Nephron progenitor cell (in vitro differentiated cells): ENCODE data around the gene ATP8B1.
"Not testable (repeated sequence)": the region's sequence is repeated elsewhere in the genome, so short reads cannot be mapped to it uniquely, and the experiment has no call there.

Experiments
- DNase-seq: peaks from one replicate; pipeline ENCODE4 v3.0.0; 2021
- H3K27ac Mint-ChIP-seq: 2 replicates; pipeline ENCODE4 v1.8.0; 2021; ENCODE audit warnings: mild to moderate bottlenecking, moderate library complexity, mixed read lengths
- H3K27me3 Mint-ChIP-seq: 2 replicates; pipeline ENCODE4 v1.8.0; 2021; ENCODE audit warnings: mild to moderate bottlenecking, low read depth, mixed read lengths; ENCODE audit not compliant: poor library complexity
- H3K36me3 Mint-ChIP-seq: 2 replicates; pipeline ENCODE4 v1.8.0; 2021; ENCODE audit warnings: low read depth, mixed read lengths
- H3K4me1 Mint-ChIP-seq: 2 replicates; pipeline ENCODE4 v1.8.0; 2021; ENCODE audit warnings: mixed read lengths
- H3K4me3 Mint-ChIP-seq: 2 replicates; pipeline ENCODE4 v1.8.0; 2021; ENCODE audit warnings: mild to moderate bottlenecking, moderate library complexity, mixed read lengths
- H3K9me3 Mint-ChIP-seq: 2 replicates; pipeline ENCODE4 v1.8.0; 2021; ENCODE audit warnings: mild to moderate bottlenecking, moderate library complexity, mixed read lengths
- TF ChIP-seq, protein P1 (sequence below): fragments of 200-600 bp; sonication (generic); IDR thresholded peaks from 2 replicates; pipeline ENCODE4 v1.5.0; 2021; ENCODE audit warnings: antibody characterized with exemption

Gene ATP8B1

DNA sequence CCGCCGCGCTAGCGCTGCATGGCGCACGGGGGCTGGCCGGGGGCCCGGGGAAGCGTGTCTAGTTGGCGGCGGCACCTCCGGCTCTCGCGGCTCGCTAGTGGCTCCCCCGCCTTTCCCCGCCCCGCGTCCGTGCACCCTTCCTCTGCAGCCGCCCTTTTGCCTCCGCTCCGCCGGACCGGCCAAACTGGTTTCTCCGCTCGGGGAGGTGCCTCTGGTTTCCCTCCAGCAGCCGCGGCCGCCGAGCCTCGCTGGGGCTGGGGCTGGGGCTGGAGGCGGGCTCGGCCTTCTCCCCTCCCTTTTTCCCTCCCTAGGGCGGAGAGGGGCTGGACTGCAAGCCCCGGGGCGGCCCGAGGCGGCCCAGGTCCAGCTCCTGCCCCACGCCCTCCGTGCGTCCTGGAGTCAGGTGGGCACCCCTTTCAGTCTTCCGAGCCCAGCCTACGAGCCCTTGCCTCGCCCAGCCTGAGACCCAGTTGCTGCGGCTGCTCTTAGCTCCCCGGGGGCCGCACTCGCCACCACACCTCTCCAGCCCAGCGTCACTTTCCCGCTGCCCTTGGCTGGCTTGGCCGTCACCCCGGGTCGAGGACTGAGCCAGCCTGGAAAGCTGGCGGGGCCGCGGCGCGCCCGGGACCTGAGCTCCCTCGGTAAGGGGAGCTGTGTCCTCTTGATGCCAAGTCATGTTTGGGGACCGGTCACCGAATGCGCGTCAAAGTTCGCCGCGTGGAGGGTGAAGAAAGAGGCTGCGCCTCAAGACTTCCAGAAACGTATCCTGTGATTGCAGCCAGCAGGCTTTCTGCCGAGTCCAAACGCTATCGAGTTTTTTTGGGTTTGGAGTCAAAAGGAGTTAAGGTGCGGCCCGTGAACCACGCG, at the start of gene ATP8B1:
ATP8B1 (minus strand) TSS at position 213 of the 867 bp plus-strand sequence. CDS start 71,508 bp downstream, outside the sequence.
- H3K36me3 Mint-ChIP-seq, result no peaks in the 10 kb centered on the region
- no peaks in the 10 kb centered on the region for H3K9me3 Mint-ChIP-seq
- DNase-seq, result peak; percentile 74
- no peak within 1 kb of the TSS for H3K27ac Mint-ChIP-seq
- TF ChIP-seq, protein P1, sequence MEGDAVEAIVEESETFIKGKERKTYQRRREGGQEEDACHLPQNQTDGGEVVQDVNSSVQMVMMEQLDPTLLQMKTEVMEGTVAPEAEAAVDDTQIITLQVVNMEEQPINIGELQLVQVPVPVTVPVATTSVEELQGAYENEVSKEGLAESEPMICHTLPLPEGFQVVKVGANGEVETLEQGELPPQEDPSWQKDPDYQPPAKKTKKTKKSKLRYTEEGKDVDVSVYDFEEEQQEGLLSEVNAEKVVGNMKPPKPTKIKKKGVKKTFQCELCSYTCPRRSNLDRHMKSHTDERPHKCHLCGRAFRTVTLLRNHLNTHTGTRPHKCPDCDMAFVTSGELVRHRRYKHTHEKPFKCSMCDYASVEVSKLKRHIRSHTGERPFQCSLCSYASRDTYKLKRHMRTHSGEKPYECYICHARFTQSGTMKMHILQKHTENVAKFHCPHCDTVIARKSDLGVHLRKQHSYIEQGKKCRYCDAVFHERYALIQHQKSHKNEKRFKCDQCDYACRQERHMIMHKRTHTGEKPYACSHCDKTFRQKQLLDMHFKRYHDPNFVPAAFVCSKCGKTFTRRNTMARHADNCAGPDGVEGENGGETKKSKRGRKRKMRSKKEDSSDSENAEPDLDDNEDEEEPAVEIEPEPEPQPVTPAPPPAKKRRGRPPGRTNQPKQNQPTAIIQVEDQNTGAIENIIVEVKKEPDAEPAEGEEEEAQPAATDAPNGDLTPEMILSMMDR, result no peak
- H3K4me3 Mint-ChIP-seq, result peak within 1 kb of the TSS; percentile 79
- peaks cover 21% of the 10 kb centered on the region for H3K4me1 Mint-ChIP-seq
- H3K27me3 Mint-ChIP-seq, result peaks cover 93% of the 10 kb centered on the region

DNA sequence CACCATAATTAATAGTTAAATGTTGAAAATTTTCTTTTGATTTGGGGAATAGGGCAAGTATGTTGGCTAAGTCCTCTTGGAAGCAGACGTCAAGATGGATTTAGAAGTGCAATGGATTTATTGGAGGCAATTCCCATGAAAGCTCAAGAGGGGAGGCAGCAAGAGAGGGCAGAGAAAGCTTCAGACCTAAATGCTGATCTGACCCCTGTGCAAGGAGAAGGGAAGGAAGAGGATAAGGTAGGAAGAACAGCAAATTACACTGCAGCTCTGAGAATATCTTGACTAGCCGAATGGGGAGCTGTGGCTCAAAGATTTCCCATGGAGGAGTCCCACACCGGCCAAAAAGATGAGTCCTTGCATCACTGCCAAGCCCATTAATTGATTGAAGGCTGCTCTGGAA, 46.9 kb upstream of the ATP8B1 start:
- Mint-ChIP-seq H3K27ac (no peak overlapping the region), H3K27me3 (peaks cover 71% of the 10 kb centered on the region), H3K4me3 (no peak overlapping the region), H3K4me1 (no peaks in the 10 kb centered on the region), H3K36me3 (no peaks in the 10 kb centered on the region), H3K9me3 (peaks cover 4% of the 10 kb centered on the region)
- DNase-seq, result no peak
- TF ChIP-seq, protein P1, result no peak

GRCh38 chr18:57848374-57848773, 45.3 kb upstream of the ATP8B1 start:
- H3K4me1 Mint-ChIP-seq, DNase-seq, H3K36me3 Mint-ChIP-seq, H3K27ac Mint-ChIP-seq, H3K4me3 Mint-ChIP-seq, H3K9me3 Mint-ChIP-seq: not testable (repeated sequence)
- H3K27me3 Mint-ChIP-seq, result peaks cover 73% of the 10 kb centered on the region

DNA sequence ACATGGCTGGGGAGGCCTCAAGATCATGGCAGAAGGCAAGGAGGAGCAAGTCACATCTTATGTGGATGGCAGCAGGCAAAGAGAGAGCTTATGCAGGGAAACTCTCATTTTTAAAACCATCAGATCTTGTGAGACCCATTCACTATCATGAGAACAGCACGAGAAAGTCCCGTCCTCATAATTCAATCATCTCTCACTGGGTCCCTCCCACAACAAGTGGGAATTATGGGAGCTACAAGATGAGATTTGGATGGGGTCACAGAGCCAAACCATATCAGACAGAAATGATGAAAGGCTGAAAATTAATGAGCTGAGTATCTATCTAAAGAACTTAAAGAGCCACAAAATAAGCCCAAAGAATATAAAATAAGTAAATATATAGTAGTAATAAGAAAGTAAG, 44.3 kb upstream of the ATP8B1 start:
- H3K9me3 Mint-ChIP-seq, H3K4me3 Mint-ChIP-seq, DNase-seq, H3K4me1 Mint-ChIP-seq, H3K27ac Mint-ChIP-seq, H3K36me3 Mint-ChIP-seq: not testable (repeated sequence)
- H3K27me3 Mint-ChIP-seq, result peaks cover 70% of the 10 kb centered on the region

DNA sequence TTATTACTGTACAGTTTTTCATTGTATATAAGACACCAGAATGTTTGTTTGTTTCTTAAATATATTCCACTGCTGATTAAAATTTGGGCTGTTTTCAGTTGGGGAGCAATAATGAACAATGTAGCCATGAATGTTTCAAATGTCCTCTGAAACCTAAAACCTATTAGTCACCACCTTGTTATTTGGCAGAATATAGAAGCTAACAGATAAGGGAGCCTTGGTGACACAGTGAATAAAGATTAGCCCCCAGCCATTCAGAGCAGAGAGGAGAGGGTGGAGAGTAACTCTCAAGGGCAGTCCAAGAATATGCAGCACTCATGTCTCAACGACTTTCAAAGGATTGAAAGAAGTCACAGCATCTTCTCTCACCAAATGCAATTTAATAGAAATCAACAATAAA, 43.1 kb upstream of the ATP8B1 start:
- Mint-ChIP-seq H3K27me3 (peaks cover 67% of the 10 kb centered on the region), H3K27ac (no peak overlapping the region), H3K4me3 (no peak overlapping the region), H3K9me3 (peaks cover 4% of the 10 kb centered on the region), H3K4me1 (no peaks in the 10 kb centered on the region), H3K36me3 (no peaks in the 10 kb centered on the region)
- no peak for DNase-seq
- TF ChIP-seq, protein P1, result no peak

GRCh38 chr18:57845605-57846074, 42.5 kb upstream of the ATP8B1 start:
- no peaks in the 10 kb centered on the region for H3K36me3 Mint-ChIP-seq
- no peak for DNase-seq
- H3K9me3 Mint-ChIP-seq, result peaks cover 4% of the 10 kb centered on the region
- TF ChIP-seq, protein P1, result no peak
- H3K4me1 Mint-ChIP-seq, result no peaks in the 10 kb centered on the region
- H3K4me3 Mint-ChIP-seq, result no peak overlapping the region
- no peak overlapping the region for H3K27ac Mint-ChIP-seq
- H3K27me3 Mint-ChIP-seq, result peaks cover 66% of the 10 kb centered on the region

GRCh38 chr18:57844319-57844718, 41.2 kb upstream of the ATP8B1 start:
- no peaks in the 10 kb centered on the region for H3K9me3 Mint-ChIP-seq
- no peaks in the 10 kb centered on the region for H3K36me3 Mint-ChIP-seq
- TF ChIP-seq, protein P1, result no peak
- no peak overlapping the region for H3K27ac Mint-ChIP-seq
- H3K4me3 Mint-ChIP-seq, result no peak overlapping the region
- no peaks in the 10 kb centered on the region for H3K4me1 Mint-ChIP-seq
- no peak for DNase-seq
- H3K27me3 Mint-ChIP-seq, result peaks cover 63% of the 10 kb centered on the region
